GM12878 (cell line): ENCODE measurements around the gene UNC5B. TPM values are rescaled to one million over a fixed set of nuclear protein-coding genes. Genes with fewer than 3 reads are reported as not detected.

Experiments used
- ATAC-seq: fragments of 200-7000 bp; cut with Tn5 transposase; 3 replicates; pipeline ENCODE4 v1.9.1; 2020; ENCODE audit warnings: mild to moderate bottlenecking, moderate library complexity
- BruUV-seq: library from RNA; stranded (reverse); fragments of 400-500 nt; replicated peaks from 2 replicates; lab custom pipeline; 2021; lab: Mats Ljungman, UMichigan
- CTCF ChIA-PET: fragments of 300-600 bp; sonication (Branson Sonifier 250); formaldehyde crosslinking; extraction: SDS; loops from one replicate; lab custom pipeline; 2021; ENCODE audit warnings: inconsistent platforms; lab: Yijun Ruan, JAX
- POLR2A ChIA-PET: fragments of 350-600 bp; formaldehyde crosslinking; extraction: SDS; loops from one replicate; lab custom pipeline; 2021; ENCODE audit warnings: inconsistent platforms; lab: Charles Lee
- RAD21 ChIA-PET: fragments of 300-600 bp; sonication (Branson Sonifier 250); formaldehyde crosslinking; loops from one replicate; lab custom pipeline; 2023; ENCODE audit warnings: antibody characterized with exemption; ENCODE audit not compliant: unreplicated experiment; lab: Charles Lee
- SMC1A ChIA-PET: fragments of 300-600 bp; sonication (Branson Sonifier 250); formaldehyde crosslinking; loops from one replicate; lab custom pipeline; 2023; ENCODE audit not compliant: unreplicated experiment, uncharacterized antibody; lab: Charles Lee
- DNase-seq: peaks from one replicate; pipeline ENCODE4 v3.0.0-alpha.2; 2011; ENCODE audit warnings: low read depth, low spot score
- FAIRE-seq: peaks from 3 replicates; lab custom pipeline; 2011; peaks lifted over from hg19 to GRCh38; lab: Jason Lieb, UNC
- H2AFZ ChIP-seq: 2 replicates; pipeline ENCODE4 v1.6.0; 2011; ENCODE audit warnings: low read depth, low read length, control low read depth; ENCODE audit not compliant: control insufficient read depth
- H3K27ac ChIP-seq: 2 replicates; pipeline ENCODE4 v1.5.1; 2011; ENCODE audit warnings: control low read depth; ENCODE audit not compliant: control insufficient read depth, insufficient read depth
- H3K27me3 ChIP-seq, 2 experiments: replicated peaks in 1 of 2; 2 replicates each; pipeline versions ENCODE4 v1.6.0 to v1.6.1; 2011; ENCODE audit warnings: low read length in 1 of 2; ENCODE audit not compliant: control insufficient read depth in 2 of 2, insufficient read depth in 2 of 2
- H3K36me3 ChIP-seq, 2 experiments: 2 replicates each; pipeline ENCODE4 v1.5.1; 2011; ENCODE audit warnings: low read length in 1 of 2; ENCODE audit not compliant: control insufficient read depth in 2 of 2, insufficient read depth in 2 of 2
- H3K4me1 ChIP-seq: 2 replicates; pipeline ENCODE4 v1.6.1; 2011; ENCODE audit warnings: mild to moderate bottlenecking, low read length, moderate library complexity, mixed read lengths; ENCODE audit not compliant: control insufficient read depth, insufficient read depth
- H3K4me2 ChIP-seq: 2 replicates; pipeline ENCODE4 v1.6.0; 2011; ENCODE audit warnings: control low read depth; ENCODE audit not compliant: control insufficient read depth, insufficient read depth
- H3K4me3 ChIP-seq: fragments of 200-600 bp; sonication (generic); 2 replicates; pipeline ENCODE4 v1.5.1; 2016
- H3K79me2 ChIP-seq: 2 replicates; pipeline ENCODE4 v1.6.0; 2011; ENCODE audit warnings: low read length; ENCODE audit not compliant: control insufficient read depth, insufficient read depth
- H3K9ac ChIP-seq: 2 replicates; pipeline ENCODE4 v1.8.0; 2011; ENCODE audit warnings: low read length, control low read depth, mixed read lengths; ENCODE audit not compliant: control insufficient read depth, insufficient read depth
- H3K9me3 ChIP-seq: replicated peaks from 3 replicates; pipeline ENCODE4 v1.5.1; 2011; ENCODE audit warnings: mild to moderate bottlenecking, low read length; ENCODE audit not compliant: control insufficient read depth, insufficient read depth
- H4K20me1 ChIP-seq: 2 replicates; pipeline ENCODE4 v1.6.0; 2011; ENCODE audit not compliant: control insufficient read depth, insufficient read depth
- CBX5 ChIP-seq: sonication (generic); IDR thresholded peaks from 2 replicates; pipeline ENCODE4 v1.6.1; 2016; ENCODE audit warnings: low read depth, moderate library complexity, mild to moderate bottlenecking, inconsistent platforms
- CHD4 ChIP-seq: fragments of 200-600 bp; sonication (generic); IDR thresholded peaks from 2 replicates; pipeline ENCODE4 v1.6.1; 2016; ENCODE audit warnings: mild to moderate bottlenecking
- HDAC6 ChIP-seq: fragments of 200-600 bp; sonication (generic); IDR thresholded peaks from one replicate; pipeline ENCODE4 v1.8.0; 2017; ENCODE audit warnings: antibody characterized with exemption; ENCODE audit not compliant: unreplicated experiment
- IRF4 ChIP-seq: IDR thresholded peaks from 2 replicates; pipeline ENCODE4 v1.6.1; 2011; ENCODE audit warnings: low read depth, low read length
- MEF2B ChIP-seq: fragments of 450-650 bp; IDR thresholded peaks from 2 replicates; pipeline ENCODE4 v1.6.1; 2018; ENCODE audit warnings: mild to moderate bottlenecking, moderate library complexity; ENCODE audit not compliant: partially characterized antibody, poor library complexity, severe bottlenecking
- NR2C1 ChIP-seq: fragments of 450-650 bp; IDR thresholded peaks from 2 replicates; pipeline ENCODE4 v1.6.1; 2017; ENCODE audit warnings: antibody characterized with exemption, mild to moderate bottlenecking, moderate library complexity
- NR2F1 ChIP-seq: fragments of 450-650 bp; conservative IDR thresholded peaks from 2 replicates; pipeline ENCODE4 v1.6.1; 2017; ENCODE audit warnings: mild to moderate bottlenecking
- POLR2AphosphoS5 ChIP-seq: IDR thresholded peaks from 2 replicates; pipeline ENCODE4 v1.6.1; 2011; ENCODE audit warnings: mild to moderate bottlenecking, low read length, inconsistent platforms
- RAD51 ChIP-seq: fragments of 450-650 bp; IDR thresholded peaks from 2 replicates; pipeline ENCODE4 v1.6.1; 2016; ENCODE audit warnings: moderate library complexity, mild to moderate bottlenecking, inconsistent platforms
- ZNF217 ChIP-seq: fragments of 450-650 bp; IDR thresholded peaks from 2 replicates; pipeline ENCODE4 v1.6.1; 2017; ENCODE audit warnings: antibody characterized with exemption, mild to moderate bottlenecking
- WGBS: methylation state at CpG from one replicate; pipeline ENCODE4 v1.1.6; 2016; ENCODE audit warnings: low lambda C conversion rate; ENCODE audit not compliant: insufficient replicate concordance, insufficient coverage; ENCODE audit errors: missing lambda C conversion rate; 5-methylcytosine and 5-hydroxymethylcytosine counted together
- in situ Hi-C: fragments of 300-500 bp; cut with MboI; formaldehyde crosslinking; loops from 9 replicates; pipeline ENCODE4 v1.14.3; 2018; ENCODE audit warnings: mixed read lengths
- intact Hi-C: fragments of 100-400 bp; cut with micrococcal nuclease; formaldehyde crosslinking; loops from one replicate; pipeline ENCODE4 v1.14.2; 2022; ENCODE audit not compliant: unreplicated experiment
- polyA plus RNA-seq, 11 experiments: library from polyadenylated mRNA; depleted of rRNA in 4 of 11; unstranded in 6 of 11; stranded (reverse) in 5 of 11; fragments of >200 nt; fragmentation: Nextera tagmentation in 4 of 11; fragmentation: Illumina TruSeq in 1 of 11; extraction: Ambion mirVana in 4 of 11; extraction: Trizol in 1 of 11; gene quantifications; 1 replicate in 1 of 11; 2 replicates in 10 of 11; pipeline versions ENCODE4 v1.2.1 to v1.2.3, GENCODE V29; 2011 to 2016; ENCODE audit warnings: inconsistent platforms in 2 of 11, missing spikeins in 2 of 11, low read depth in 1 of 11
- total RNA-seq, 4 experiments: library from RNA; depleted of rRNA in 3 of 4; stranded (reverse); fragments of >200 nt in 3 of 4; fragmentation: Illumina TruSeq in 1 of 4; extraction: Trizol in 1 of 4; gene quantifications; 2 replicates each; pipeline versions ENCODE4 v1.2.1 to v1.2.3, GENCODE V29; 2013 to 2021
- TF ChIP-seq, protein P1 (sequence below): IDR thresholded peaks from 2 replicates; pipeline ENCODE4 v1.6.1; 2011; ENCODE audit warnings: mild to moderate bottlenecking, low read depth, low read length, moderate library complexity; ENCODE audit not compliant: insufficient replicate concordance

UNC5B gene
- total and polyA plus RNA-seq, 10 of the 15 experiments (the other 5 are each of a cell fraction or from before 2014, with no cell fraction given) = 0.03 to 0.08 TPM; not detected in 8

DNA sequence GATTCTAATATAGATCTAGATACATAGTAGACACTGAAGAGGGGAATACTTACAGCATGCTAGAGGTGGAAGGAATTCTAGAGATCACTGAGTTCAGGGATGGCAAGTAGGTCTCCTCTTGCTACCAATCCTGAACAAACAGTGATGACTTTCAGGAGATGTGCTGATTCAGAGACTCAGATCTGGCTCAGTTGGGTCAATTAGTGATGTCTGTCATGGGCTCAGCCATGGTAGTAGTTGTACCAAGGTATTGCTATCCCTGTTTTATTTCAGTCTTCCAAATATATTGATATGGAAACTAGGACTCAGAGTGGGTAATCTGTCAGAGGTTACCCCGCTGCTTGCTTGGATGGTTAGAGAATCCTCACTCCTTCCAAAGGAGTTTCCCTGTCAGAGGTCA, 38.5 kb downstream of the UNC5B start:
- no peak for FAIRE-seq
- no peak for ATAC-seq
- intact Hi-C loops = no loop called here
- ChIA-PET CTCF (no interaction called here), SMC1A (no interaction called here), POLR2A (no interaction called here), RAD21 (no interaction called here)
- H3K4me2 ChIP-seq = no peak overlapping the region
- H3K79me2 ChIP-seq = no peaks in the 10 kb centered on the region
- in situ Hi-C loops = no loop called here
- no peak overlapping the region for H3K4me3 ChIP-seq
- H3K9me3 ChIP-seq = no peaks in the 10 kb centered on the region
- TF ChIP-seq HDAC6 (no peak), ZNF217 (no peak), NR2C1 (no peak), CBX5 (no peak), RAD51 (no peak), NR2F1 (no peak), MEF2B (no peak), POLR2AphosphoS5 (no peak), CHD4 (no peak), IRF4 (no peak)
- TF ChIP-seq, protein P1, sequence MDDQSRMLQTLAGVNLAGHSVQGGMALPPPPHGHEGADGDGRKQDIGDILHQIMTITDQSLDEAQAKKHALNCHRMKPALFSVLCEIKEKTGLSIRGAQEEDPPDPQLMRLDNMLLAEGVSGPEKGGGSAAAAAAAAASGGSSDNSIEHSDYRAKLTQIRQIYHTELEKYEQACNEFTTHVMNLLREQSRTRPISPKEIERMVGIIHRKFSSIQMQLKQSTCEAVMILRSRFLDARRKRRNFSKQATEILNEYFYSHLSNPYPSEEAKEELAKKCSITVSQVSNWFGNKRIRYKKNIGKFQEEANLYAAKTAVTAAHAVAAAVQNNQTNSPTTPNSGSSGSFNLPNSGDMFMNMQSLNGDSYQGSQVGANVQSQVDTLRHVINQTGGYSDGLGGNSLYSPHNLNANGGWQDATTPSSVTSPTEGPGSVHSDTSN = no peak
- no peaks in the 10 kb centered on the region for H4K20me1 ChIP-seq
- H3K36me3 ChIP-seq = no peaks in the 10 kb centered on the region
- no peak for DNase-seq
- H3K27me3 ChIP-seq = no peaks in the 10 kb centered on the region; a peak in 2 of 4 replicates
- BruUV-seq = no TSS peak
- H3K27ac ChIP-seq = no peak overlapping the region
- H3K4me1 ChIP-seq = no peaks in the 10 kb centered on the region
- H2AFZ ChIP-seq = no peak overlapping the region
- 0% methylated on average over 1 of the region's 1 CpG for WGBS
- no peak overlapping the region for H3K9ac ChIP-seq
